Endothelial cell of umbilical vein (primary cell): ENCODE measurements around the gene ZBTB7B. TPM values are rescaled to one million over a fixed set of nuclear protein-coding genes. Genes with fewer than 3 reads are reported as not detected.

Source experiments
- BruUV-seq: library from RNA; stranded (reverse); fragments of 400-500 nt; replicated peaks from 2 replicates; lab custom pipeline; 2021; lab: Mats Ljungman, UMichigan
- CTCF ChIA-PET: fragments of 300-600, 350-600 bp; sonication (Branson Sonifier 250); formaldehyde crosslinking; loops from one replicate; lab custom pipeline; 2021; ENCODE audit warnings: antibody characterized with exemption, inconsistent platforms; lab: Charles Lee
- POLR2A ChIA-PET: fragments of 300-600, 350-600 bp; sonication (Branson Sonifier 250); formaldehyde crosslinking; loops from one replicate; lab custom pipeline; 2021; ENCODE audit warnings: antibody characterized with exemption, inconsistent platforms; lab: Charles Lee
- DNase-seq: peaks from one replicate; pipeline ENCODE4 v3.0.0-alpha.2; 2011; ENCODE audit warnings: low read depth, low spot score
- FAIRE-seq: peaks from 2 replicates; lab custom pipeline; 2011; peaks lifted over from hg19 to GRCh38; lab: Jason Lieb, UNC
- H2AFZ ChIP-seq: 2 replicates; pipeline ENCODE4 v1.6.0; 2012; ENCODE audit warnings: low read depth, low read length, control low read depth, inconsistent platforms
- H3K27ac ChIP-seq: 2 replicates; pipeline ENCODE4 v1.5.1; 2011; ENCODE audit warnings: low read depth, mild to moderate bottlenecking, control low read depth, low read length, moderate library complexity; ENCODE audit not compliant: insufficient read depth
- H3K27me3 ChIP-seq, 2 experiments: 2 replicates each; pipeline versions ENCODE4 v1.6.0 to v1.6.1; 2011; ENCODE audit warnings: low read length in 2 of 2, mixed read lengths in 1 of 2; ENCODE audit not compliant: control insufficient read depth in 2 of 2, insufficient read depth in 2 of 2
- H3K36me3 ChIP-seq, 2 experiments: 2 replicates in 1 of 2; 3 replicates in 1 of 2; pipeline ENCODE4 v1.5.1; 2011; ENCODE audit warnings: low read length in 2 of 2, mild to moderate bottlenecking in 1 of 2, moderate library complexity in 1 of 2; ENCODE audit not compliant: control insufficient read depth in 2 of 2, insufficient read depth in 2 of 2; ENCODE audit errors: extremely low read depth in 1 of 2
- H3K4me1 ChIP-seq: 3 replicates; pipeline ENCODE4 v1.5.1; 2011; ENCODE audit warnings: mild to moderate bottlenecking, low read length; ENCODE audit not compliant: control insufficient read depth, insufficient read depth; ENCODE audit errors: extremely low read depth
- H3K4me2 ChIP-seq: 2 replicates; pipeline ENCODE4 v1.6.1; 2011; ENCODE audit warnings: low read length, control low read depth, mixed read lengths; ENCODE audit not compliant: insufficient read depth
- H3K4me3 ChIP-seq, 3 experiments: fragments of 200-600 bp in 1 of 3; sonication (generic), shearing (Covaris generic) in 1 of 3; replicated peaks in 1 of 3; 2 replicates each; pipeline ENCODE4 v1.5.1; 2011 to 2016; ENCODE audit warnings: control low read depth in 3 of 3, low read length in 3 of 3, mild to moderate bottlenecking in 2 of 3, inconsistent platforms in 1 of 3, low read depth in 1 of 3, moderate library complexity in 1 of 3; ENCODE audit not compliant: insufficient read depth in 1 of 3
- H3K79me2 ChIP-seq: 2 replicates; pipeline ENCODE4 v1.6.0; 2012; ENCODE audit warnings: low read length, inconsistent platforms; ENCODE audit not compliant: control insufficient read depth, insufficient read depth
- H3K9ac ChIP-seq: replicated peaks from 2 replicates; pipeline ENCODE3; 2011; ENCODE audit warnings: low read length, control low read depth; ENCODE audit not compliant: insufficient read depth; ENCODE audit errors: extremely low read depth
- H3K9me1 ChIP-seq: replicated peaks from 3 replicates; pipeline ENCODE4 v1.6.0; 2011; ENCODE audit warnings: mild to moderate bottlenecking, low read length; ENCODE audit not compliant: control insufficient read depth, insufficient read depth; ENCODE audit errors: extremely low read depth
- H3K9me3 ChIP-seq: replicated peaks from 2 replicates; pipeline ENCODE4 v1.5.1; 2012; ENCODE audit warnings: low read length, inconsistent platforms; ENCODE audit not compliant: control insufficient read depth, insufficient read depth
- H4K20me1 ChIP-seq: replicated peaks from 2 replicates; pipeline ENCODE3; 2011; ENCODE audit warnings: mild to moderate bottlenecking, low read length; ENCODE audit not compliant: control insufficient read depth, insufficient read depth; ENCODE audit errors: extremely low read depth
- EZH2 ChIP-seq: IDR thresholded peaks from 2 replicates; pipeline ENCODE4 v1.6.1; 2012; ENCODE audit warnings: borderline replicate concordance, low read depth, mild to moderate bottlenecking, moderate library complexity, low read length, inconsistent platforms; ENCODE audit not compliant: severe bottlenecking
- FOS ChIP-seq: IDR thresholded peaks from 2 replicates; pipeline ENCODE4 v1.6.1; 2011; ENCODE audit warnings: mild to moderate bottlenecking, low read length, moderate library complexity, borderline replicate concordance; ENCODE audit not compliant: insufficient read depth
- GATA2 ChIP-seq: IDR thresholded peaks from 2 replicates; pipeline ENCODE4 v1.7.0; 2011; ENCODE audit warnings: low read depth, mild to moderate bottlenecking, moderate library complexity, mixed read lengths, low read length; ENCODE audit not compliant: insufficient read length, insufficient read depth
- JUN ChIP-seq: IDR thresholded peaks from 2 replicates; pipeline ENCODE4 v1.6.1; 2011; ENCODE audit warnings: borderline replicate concordance, low read depth; ENCODE audit not compliant: insufficient read length, insufficient read depth
- MYC ChIP-seq: IDR thresholded peaks from one replicate; pipeline ENCODE4 v1.6.1; 2011; ENCODE audit warnings: mild to moderate bottlenecking, low read depth, low read length
- POLR2A ChIP-seq: IDR thresholded peaks from 2 replicates; pipeline ENCODE4 v1.6.1; 2012; ENCODE audit warnings: low read depth, mild to moderate bottlenecking, control low read depth, low read length
- POLR2AphosphoS5 ChIP-seq: IDR thresholded peaks from 2 replicates; pipeline ENCODE4 v1.6.1; 2012; ENCODE audit warnings: low read depth, mild to moderate bottlenecking, control low read depth, low read length, moderate library complexity; ENCODE audit not compliant: insufficient read depth
- dilution Hi-C: fragments of 300-500 bp; cut with MboI; formaldehyde crosslinking; loops from one replicate; pipeline ENCODE4 v1.15.0; 2019; ENCODE audit warnings: low sequenced_read_pairs; ENCODE audit not compliant: extremely low pct_ligation_motif_present
- intact Hi-C: fragments of 100-400 bp; cut with micrococcal nuclease; formaldehyde crosslinking; loops from one replicate; pipeline ENCODE4 v1.10.0; 2022
- polyA plus RNA-seq, 4 experiments: library from polyadenylated mRNA; depleted of rRNA in 3 of 4; stranded (reverse) in 3 of 4; unstranded in 1 of 4; fragments of >200 nt; gene quantifications; 2 replicates each; pipeline versions ENCODE4 v1.2.1 to v1.2.3, GENCODE V29; 2011 to 2012; ENCODE audit warnings: missing spikeins in 1 of 4
- total RNA-seq: library from RNA; stranded (reverse); gene quantifications from 2 replicates; pipeline ENCODE4 v1.2.3, GENCODE V29; 2021
- TF ChIP-seq, protein P1 (sequence below), 2 donors: IDR thresholded peaks; 1 replicate in 1 of 2; 2 replicates in 1 of 2; pipeline ENCODE4 v1.5.1; 2011; ENCODE audit warnings: low read length in 2 of 2, mild to moderate bottlenecking in 2 of 2, moderate library complexity in 2 of 2, control low read depth in 1 of 2, inconsistent platforms in 1 of 2, low read depth in 1 of 2; ENCODE audit not compliant: insufficient read depth in 1 of 2; ENCODE audit errors: extremely low read depth in 1 of 2
- TF ChIP-seq, protein P2 (sequence below): IDR thresholded peaks from 2 replicates; pipeline ENCODE4 v1.6.1; 2011; ENCODE audit not compliant: insufficient read depth, insufficient read length

The ZBTB7B gene
- total and polyA plus RNA-seq, 2 donors (not counting 3 experiments of a cell fraction or from before 2014, with no cell fraction given): 20.0 to 26.2 TPM

DNA sequence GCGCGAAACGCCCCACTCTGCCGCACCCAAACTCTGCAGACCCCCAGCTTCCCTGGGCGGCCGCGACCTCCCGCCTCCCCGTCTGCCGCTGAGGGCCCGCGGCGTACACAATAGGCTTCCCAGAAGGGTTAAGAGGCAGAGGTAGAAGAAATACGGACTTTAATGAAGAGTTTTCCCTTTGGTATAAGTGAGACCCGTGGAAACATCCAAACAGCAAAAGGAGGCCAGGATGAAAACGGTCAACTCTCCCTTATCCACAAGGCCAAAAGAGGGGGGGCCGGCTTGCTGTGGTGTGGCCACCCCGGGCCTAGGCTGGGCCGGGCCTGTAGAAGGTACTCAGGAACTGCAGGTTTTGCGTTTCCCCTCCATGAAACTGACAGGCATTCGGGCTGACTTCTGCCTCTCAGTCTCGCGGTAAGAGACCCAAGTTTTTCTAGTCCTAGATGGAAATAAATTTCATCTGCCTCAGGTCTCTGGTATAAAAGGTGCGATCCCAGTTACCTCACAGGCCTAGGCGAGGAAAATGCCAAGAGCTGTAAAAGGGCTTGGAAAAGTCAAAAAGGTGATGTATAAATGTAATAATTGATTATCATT, 40.3 kb upstream of the ZBTB7B start:
- ChIA-PET POLR2A (interaction anchor here (1.2 to 2.6 kb wide), 3 partner anchors 8 to 37 kb away, joined by 3 to 24 read pairs (median 10); partner anchors contain the start of gene SHC1), CTCF (interaction anchor here (0.8 to 4.0 kb wide), 12 partner anchors 8 to 100 kb away, joined by 3 to 48 read pairs (median 4); partner anchors contain the start of genes FLAD1, LENEP and SHC1)
- Histone ChIP-seq H3K4me2 (peak overlapping the region; percentile 86), H3K27ac (peak overlapping the region; percentile 82), H4K20me1 (no peaks in the 10 kb centered on the region), H2AFZ (peak overlapping the region; percentile 76), H3K79me2 (peaks cover 34% of the 10 kb centered on the region), H3K36me3 (peaks cover 19 to 44% of the 10 kb centered on the region in 2 experiments), H3K4me3 (peak overlapping the region; percentile 71 to 78 (median 74)), H3K9ac (peak overlapping the region; percentile 83), H3K27me3 (no peaks in the 10 kb centered on the region), H3K9me1 (no peaks in the 10 kb centered on the region), H3K4me1 (peaks cover 34% of the 10 kb centered on the region), H3K9me3 (no peaks in the 10 kb centered on the region)
- BruUV-seq: TSS peak; percentile 66
- DNase-seq: peak; percentile 52
- TF ChIP-seq POLR2A (peak; percentile 49), EZH2 (no peak), MYC (no peak), POLR2AphosphoS5 (peak; percentile 2)
- peak; percentile 21 for FAIRE-seq
- dilution Hi-C loops: no loop called here
- intact Hi-C loops: loop anchor here (1.0 kb wide), 1 partner anchor 21 kb away; the partner anchor contains the start of gene FLAD1

DNA sequence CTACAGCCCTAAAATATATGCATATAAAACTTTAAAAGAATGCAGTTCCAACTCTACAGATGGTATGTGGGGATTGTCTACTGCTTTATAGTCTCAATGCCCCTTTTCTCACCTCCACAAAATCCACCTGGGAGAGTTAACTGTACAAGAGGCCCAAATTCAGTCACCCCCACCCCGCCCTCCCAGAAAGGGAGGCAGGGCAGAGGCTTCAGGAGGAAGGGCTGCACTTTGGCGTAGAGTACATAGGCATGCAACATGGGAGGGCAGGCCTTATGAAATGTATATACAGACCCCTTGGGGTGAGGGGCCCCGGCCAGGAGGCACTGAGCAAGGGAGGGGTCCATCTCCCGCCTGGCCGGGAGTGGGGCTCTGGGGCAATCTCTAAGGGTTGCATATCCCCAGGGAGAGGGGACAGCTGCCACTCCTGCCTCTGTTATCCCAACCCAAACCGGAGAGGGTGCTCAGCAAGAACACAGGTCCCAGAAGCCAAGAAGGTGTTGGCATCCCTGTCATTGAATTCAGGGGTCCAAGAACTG, 39.7 kb upstream of the ZBTB7B start:
- CTCF ChIA-PET: interaction anchor here (1.0 to 4.0 kb wide), 5 partner anchors 7 to 36 kb away, joined by 3 to 48 read pairs (median 30); partner anchors contain the start of genes LENEP and SHC1
- Histone ChIP-seq H3K4me2 (peak overlapping the region; percentile 86), H2AFZ (no peak overlapping the region), H3K9me1 (no peaks in the 10 kb centered on the region), H4K20me1 (no peaks in the 10 kb centered on the region), H3K79me2 (peaks cover 40% of the 10 kb centered on the region), H3K27ac (no peak overlapping the region), H3K9ac (peak overlapping the region; percentile 83), H3K4me3 (no peak overlapping the region), H3K4me1 (peaks cover 40% of the 10 kb centered on the region), H3K36me3 (peaks cover 19 to 47% of the 10 kb centered on the region in 2 experiments), H3K27me3 (no peaks in the 10 kb centered on the region), H3K9me3 (no peaks in the 10 kb centered on the region)
- no TSS peak for BruUV-seq
- intact Hi-C loops (loop anchor here (1.0 kb wide), 1 partner anchor 20 kb away; the partner anchor contains the start of gene FLAD1), dilution Hi-C loops (no loop called here)
- FAIRE-seq (no peak), DNase-seq (no peak)
- POLR2A ChIA-PET: no interaction called here
- TF ChIP-seq, protein P1, sequence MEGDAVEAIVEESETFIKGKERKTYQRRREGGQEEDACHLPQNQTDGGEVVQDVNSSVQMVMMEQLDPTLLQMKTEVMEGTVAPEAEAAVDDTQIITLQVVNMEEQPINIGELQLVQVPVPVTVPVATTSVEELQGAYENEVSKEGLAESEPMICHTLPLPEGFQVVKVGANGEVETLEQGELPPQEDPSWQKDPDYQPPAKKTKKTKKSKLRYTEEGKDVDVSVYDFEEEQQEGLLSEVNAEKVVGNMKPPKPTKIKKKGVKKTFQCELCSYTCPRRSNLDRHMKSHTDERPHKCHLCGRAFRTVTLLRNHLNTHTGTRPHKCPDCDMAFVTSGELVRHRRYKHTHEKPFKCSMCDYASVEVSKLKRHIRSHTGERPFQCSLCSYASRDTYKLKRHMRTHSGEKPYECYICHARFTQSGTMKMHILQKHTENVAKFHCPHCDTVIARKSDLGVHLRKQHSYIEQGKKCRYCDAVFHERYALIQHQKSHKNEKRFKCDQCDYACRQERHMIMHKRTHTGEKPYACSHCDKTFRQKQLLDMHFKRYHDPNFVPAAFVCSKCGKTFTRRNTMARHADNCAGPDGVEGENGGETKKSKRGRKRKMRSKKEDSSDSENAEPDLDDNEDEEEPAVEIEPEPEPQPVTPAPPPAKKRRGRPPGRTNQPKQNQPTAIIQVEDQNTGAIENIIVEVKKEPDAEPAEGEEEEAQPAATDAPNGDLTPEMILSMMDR (IDR thresholded peaks at IDR 0.05; ENCODE audit: extremely low read depth in 1 of 2, insufficient read depth in 1 of 2, low read depth in 1 of 2, low read length in 2 of 2): no peak
- TF ChIP-seq, protein P2, sequence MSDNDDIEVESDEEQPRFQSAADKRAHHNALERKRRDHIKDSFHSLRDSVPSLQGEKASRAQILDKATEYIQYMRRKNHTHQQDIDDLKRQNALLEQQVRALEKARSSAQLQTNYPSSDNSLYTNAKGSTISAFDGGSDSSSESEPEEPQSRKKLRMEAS: no peak
- no peak for TF ChIP-seq POLR2A
- TF ChIP-seq EZH2: no peak
- no peak for TF ChIP-seq POLR2AphosphoS5
- TF ChIP-seq JUN: no peak
- TF ChIP-seq GATA2: no peak
- no peak for TF ChIP-seq FOS
- no peak for TF ChIP-seq MYC
